ENCODE results near the gene SLC44A2.
A peak's percentile ranks its signal among the peaks of the same experiment; 100 is the strongest.

The SLC44A2 gene

DNA sequence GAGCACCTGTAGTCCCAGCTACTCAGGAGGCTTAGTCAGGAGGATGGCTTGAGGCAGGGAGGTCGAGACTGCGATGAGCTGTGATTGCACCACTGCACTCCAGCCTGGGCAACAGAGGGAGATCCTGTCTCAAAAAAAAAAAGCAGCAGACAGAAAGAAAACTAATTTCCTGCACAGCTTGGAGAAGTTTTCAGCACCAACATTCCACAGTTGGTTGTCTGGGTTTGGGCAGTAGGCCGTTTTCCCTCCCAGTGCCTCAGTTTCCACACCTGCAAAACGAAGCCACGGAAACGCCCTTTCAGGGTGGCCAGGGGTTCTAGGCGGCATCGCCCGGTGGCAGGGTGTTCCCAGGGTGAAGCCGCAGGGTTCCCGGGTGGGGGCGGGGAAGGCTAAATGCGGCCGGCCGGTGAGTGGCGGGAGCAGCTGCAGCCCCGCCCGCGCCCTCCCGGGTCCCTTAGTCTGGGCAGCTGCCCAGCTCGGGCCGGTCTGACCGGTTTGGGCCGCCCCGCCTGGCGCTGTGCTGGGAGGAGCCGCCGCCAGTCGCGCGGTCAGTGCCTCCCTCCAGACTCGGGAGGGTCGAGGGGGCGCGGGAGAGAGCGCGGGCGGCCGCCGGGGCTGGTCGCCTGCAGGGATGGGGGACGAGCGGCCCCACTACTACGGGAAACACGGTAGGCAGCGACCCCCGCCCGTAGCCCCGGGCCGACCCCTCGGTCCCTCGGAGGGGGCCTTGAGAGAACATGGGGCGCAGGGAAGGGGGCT lies at the start of gene SLC44A2:
SLC44A2 (plus strand) TSS at position 551 of the 759 bp plus-strand sequence; CDS start at position 632, 81 bp downstream.
- DNase-seq, result peak; percentile 77

DNA sequence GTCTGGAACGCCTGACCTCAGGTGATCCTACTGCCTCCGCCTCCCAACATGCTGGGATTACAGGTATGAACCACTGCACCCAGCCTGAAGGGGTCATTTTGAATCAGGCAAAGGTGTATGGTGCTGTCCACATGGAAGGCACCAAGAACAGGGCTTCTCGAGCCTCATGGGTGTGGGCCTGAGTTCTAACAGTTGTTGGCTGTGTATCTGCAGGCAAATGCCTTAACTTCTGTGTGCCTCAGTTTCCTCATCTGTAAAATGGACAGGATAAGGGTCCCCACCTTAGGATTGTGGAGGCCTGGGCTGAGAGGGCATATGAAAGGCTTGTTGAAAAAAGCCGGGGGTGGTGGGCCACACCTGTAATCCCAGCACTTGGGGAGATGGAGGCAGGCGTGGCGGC lies 47.4 kb upstream of the SLC44A2 start:
- DNase-seq, result no peak

DNA sequence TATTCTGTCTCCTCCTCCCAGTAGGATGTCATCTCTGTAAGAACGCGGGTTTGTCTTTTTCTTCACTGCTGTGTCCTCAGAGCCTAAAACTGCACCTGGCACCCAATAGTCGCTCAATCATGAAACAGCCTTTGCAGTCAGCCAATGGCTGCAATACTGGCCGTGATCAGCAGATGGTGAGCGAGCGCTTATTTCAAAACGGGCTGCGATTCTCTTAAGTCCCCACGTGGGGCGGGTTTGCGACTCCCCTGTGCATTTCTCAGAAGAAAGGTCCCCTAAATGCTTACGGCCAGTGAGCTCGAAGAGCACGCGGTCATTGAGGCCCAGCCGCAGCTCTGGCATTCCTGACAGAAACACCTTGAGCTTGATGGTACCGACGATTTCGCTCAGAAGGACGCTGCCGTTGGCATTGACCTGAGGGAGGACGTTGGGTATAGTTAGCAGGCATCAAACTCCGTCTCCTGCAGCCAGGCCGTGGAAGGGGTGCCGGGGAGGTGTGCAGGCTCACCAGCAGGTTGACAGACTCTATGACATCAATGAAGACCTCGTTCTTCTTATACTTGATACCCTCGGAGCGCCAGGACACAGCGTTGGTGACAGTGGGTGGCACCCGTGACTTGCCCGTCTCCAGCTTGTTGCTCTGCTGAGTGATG lies 44.2 kb upstream of the SLC44A2 start:
- DNase-seq, result peak; percentile 97

DNA sequence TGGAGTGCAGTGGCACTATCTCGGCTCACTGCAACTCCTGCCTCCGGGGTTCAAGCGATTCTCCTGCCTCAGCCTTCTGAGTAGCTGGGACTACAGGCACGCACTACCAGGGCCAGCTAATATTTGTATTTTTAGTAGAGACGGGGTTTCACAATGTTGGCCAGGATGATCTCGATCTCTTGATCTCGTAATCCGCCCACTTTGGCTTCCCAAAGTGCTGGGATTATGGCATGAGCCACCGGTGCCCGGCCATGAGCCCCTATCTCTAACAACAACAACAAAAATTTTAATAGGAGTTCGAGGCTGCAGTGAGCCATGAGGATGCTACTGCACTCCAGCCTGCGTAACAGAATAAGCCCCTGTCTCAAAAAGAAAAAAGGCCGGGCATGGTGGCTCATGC lies 43.3 kb upstream of the SLC44A2 start:
- no peak for DNase-seq

DNA sequence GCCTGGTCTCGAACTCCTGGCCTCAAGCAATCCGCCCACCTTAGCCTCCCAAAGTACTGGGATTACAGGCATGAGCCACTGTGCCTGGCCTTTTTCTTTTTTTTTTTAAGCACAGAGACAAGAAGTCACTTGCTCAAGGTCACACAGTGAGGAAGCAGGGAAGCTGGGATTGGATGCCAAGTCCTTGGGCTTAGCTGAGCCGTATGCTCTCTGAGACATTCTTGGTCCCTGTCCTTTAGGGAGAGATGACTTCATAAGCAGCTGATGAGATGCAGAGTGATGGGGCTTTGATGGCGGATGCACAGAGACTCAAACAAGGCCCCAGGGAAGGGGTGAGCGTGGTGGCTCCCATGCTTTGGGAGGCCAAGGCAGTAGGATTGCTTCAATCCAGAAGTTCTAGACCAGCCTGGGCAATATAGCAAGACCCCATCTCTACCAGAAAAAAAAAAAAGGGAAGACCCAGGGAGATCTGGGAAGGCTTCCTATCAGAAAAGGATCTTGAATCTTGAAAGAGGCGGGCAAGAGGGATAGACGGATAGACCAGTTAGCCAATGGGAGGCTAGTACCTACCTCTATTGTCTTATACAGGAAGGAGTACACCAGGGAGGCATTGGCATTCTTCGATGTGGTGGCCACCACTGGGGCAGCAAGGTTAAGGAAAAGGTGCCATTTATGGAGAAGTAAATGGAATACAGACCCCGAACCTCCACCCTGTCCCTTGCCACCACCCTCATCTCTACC lies 42.1 kb upstream of the SLC44A2 start:
- no peak for DNase-seq

DNA sequence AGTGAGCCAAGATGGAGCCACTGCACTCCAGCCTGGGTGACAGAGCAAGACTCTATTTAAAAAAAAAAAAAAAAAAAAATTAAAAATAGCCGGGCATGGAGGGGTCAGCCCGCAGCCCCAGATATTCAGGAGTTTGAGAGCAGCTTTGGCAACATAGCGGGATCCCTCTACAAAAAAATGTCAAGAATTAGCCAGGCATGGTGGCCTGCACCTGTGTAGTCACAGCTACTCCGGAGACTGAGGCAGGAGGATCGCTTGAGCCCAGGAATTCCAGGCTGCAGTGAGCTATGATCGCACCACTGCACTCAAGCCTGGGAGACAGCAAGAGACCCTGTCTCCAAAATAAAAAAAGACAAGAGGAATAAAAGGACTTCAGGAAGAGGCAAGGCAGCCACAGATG lies 39.0 kb upstream of the SLC44A2 start:
- no peak for DNase-seq

DNA sequence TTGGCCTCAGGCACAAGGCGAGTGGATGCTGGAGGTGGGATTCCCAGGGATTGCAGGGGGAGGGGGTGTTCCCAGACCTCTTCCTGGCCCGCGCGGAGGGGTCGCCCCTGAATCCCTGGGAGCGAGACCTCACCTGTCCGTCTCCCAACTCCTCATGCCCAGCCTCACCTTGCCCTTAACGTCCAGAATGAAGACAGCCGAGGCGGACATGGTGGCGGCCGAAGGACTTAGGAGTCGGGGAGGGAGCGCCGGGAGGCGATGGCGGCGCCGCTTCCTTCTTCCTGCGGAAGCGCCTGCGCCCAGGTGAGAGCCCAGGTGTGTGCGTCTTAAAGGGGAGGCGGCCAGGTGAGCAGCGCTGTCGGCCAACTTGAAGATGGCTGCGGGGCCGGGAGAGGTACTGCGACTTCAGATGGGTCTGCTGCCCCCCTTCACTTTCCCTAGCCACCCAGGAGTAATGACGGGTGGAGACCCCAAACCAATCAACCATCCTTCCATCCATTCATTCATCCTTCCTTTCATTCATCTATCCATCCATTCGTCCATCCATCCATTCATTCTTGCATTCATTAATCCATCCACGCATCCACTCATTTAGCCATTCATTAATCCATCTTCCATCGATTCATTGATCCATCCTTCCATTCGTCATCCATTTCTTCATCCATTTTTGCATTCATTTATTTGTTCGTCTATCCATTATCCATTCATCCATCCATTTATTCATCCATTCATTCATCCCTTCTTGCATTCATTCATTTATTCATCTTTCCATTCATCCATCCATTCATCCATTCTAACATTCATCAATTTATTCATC lies 38.1 kb upstream of the SLC44A2 start, which contains the start of gene AP1M2:
AP1M2 (minus strand) TSS at position 291 of the 817 bp plus-strand sequence; CDS start at position 210, 81 bp downstream.
- no peak for DNase-seq

DNA sequence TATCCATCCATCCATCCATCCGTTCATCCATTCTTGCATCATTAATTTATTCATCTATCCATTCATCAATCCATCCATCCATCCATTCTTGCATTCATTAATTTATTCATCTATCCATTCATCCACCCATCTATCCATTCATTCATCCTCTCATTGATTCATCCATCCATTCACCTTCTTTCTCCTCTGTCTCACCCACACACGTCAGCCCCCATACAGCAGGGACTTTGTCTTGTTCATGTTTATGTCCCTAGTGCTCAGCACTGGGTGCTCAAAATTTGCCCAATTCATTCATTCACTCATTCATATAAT lies 37.6 kb upstream of the SLC44A2 start:
- DNase-seq, result no peak

DNA sequence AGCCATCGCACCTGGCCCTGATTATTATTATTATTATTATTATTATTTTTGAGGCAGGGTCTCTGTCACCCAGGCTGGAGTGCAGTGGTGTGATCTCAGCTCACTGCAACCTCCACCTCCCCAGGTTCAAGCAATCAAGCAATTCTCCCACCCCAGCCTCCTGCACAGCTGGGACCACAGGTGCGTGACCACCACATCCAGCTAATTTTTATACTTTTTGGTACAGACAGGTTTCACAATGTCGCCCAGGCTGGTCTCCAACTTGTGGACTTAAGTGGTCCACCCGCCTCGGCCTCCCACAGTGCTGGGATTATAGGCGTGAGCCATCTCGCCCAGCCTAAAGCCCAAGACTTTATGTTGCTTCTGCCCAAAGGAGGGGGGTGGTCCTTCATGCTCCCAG lies 32.2 kb upstream of the SLC44A2 start:
- no peak for DNase-seq

DNA sequence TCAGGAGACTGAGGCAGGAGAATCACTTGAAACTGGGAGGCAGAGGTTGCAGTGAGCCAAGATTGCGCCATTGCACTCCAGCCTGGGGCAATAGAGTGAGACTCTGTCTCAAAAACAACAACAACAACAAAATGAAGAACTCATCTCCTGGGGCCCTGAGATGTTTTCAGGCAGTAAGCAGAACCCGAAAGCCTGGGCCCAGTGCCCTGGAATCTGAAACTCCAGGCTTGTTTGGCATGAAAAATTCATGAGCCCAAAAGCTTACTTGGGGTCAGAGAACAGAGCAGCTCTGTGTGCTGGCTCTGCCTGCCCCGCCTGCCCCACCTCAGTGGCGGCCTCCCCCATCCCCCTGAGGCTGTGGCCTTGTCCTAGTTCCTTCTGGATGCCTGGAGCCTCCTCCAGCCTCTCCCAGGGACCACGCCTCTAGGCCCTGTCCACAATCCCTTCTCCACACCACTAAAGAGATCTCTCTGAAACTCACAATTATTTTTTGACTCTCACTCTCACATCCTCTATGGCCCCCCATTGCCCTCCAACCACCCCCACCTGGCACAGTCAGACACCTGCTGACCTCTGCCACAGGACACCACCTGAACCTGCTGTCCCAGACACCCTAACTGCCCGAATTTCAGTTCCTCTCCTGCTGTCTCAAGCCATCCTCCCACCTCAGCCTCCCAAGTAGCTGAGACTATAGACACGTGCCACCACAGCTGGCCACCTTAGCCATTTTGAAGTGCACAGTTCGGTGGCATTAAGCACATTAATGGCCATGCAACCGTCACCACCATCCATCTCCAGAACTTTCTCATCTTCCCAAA lies 31.3 kb upstream of the SLC44A2 start:
- no peak for DNase-seq

DNA sequence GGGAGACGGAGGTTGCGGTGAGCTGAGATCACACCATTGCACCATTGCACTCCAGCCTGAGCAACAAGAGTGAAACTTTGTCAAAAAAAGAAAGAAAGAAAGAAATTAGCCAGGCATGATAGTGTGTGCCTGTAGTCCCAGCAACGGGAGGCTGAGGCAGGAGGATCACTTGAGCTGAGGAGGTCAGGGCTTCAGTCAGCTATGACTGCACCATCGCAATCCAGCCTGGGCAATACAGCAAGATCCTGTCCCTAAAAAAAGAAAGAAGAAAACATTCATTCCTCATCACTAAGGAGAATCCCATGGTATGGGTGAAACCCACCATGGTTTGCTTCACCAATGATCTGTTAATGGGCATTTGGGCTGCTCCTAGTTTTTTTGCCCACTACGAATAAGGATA lies 25.2 kb upstream of the SLC44A2 start:
- no peak for DNase-seq

DNA sequence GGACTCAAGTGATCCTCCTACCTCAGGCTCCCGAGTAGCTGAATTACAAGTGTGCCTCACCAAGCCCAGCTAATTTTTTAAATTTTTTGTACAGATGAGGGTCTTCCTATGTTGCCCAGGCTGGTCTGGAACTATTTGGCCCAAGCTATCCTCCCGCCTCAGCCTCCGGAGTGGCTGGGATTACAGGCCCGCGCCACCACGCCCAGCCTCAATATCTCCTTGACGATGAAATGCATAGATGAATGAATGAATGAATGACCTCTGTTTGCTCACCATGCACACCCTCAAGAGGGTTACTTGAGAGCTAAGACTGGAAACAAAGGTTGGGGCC lies 23.4 kb upstream of the SLC44A2 start:
- no peak for DNase-seq

DNA sequence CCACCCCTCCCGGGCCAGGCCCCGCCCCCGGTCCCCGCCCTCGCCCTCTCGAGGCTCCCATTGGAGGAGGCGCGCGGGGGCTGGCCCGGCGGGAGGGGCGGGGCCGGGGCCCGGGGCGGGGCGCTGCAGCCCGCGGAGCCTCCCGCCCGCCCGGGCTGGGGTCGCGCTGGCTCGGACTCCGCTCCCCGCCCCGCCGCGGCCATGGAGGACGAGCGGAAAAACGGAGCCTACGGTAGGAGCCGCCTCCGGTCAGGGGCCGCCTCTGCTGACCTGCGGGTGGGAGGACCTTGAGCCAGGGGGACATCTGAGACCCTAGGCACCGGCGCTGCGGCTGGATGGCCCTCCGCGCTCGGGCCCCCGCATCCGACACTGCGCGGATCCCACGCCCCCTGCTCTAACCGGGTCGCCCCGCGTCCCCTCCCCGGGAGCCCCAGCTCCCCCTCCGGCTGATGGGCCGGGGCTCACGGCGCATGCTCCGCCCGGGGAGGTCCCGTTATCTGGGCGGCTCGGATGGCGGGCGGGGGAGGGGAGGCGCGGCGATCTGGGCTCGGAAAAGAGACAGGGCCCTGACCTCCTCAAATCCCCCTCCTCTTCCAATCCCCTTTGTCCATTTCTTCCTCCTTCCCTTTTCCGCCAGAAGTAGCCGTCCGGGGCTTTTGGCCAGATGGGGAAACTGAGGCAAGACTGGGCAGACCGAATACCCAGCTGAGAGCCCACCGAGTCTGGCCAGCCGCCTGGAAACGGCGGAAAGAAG lies 22.8 kb upstream of the SLC44A2 start:
- DNase-seq, result peak; percentile 92

DNA sequence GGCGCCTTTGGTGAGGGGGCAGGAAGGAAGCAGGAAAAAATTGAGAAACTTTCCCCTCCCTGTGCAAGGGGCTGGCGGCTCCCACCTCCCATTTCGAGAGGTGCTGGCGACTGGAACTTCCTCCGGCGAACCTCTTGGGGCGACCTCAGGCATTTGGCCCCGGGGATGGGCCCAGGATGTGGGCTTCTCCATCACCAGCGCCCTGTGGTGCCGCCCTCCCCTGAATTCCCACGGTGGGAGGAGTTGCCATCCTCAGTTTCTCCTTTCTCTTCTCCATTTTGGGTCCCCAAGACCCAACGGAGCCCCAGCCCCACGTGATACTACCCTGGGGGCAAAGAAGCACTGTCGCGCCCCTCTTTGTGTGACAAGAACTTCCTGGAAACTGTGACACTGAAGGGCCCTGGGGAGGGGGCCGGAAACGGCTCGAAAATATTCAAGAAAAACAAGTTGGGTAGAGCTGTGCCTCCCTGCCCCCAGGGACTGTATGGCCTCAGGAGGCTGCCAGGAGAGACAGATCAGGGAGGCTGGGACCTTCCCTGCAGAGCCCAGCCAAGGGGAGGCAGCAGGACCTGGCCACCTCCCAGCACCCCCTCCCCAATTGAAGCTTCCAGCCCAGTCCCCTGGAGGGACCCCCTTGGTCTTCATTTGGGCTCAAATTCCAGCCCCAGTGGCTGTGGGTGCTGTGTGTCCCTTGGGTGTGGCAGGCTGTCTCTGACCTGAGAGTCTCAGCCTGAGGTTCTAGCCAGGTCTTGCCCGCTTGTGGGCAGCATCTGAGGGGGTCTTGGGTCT lies 22.1 kb upstream of the SLC44A2 start:
- DNase-seq, result no peak

DNA sequence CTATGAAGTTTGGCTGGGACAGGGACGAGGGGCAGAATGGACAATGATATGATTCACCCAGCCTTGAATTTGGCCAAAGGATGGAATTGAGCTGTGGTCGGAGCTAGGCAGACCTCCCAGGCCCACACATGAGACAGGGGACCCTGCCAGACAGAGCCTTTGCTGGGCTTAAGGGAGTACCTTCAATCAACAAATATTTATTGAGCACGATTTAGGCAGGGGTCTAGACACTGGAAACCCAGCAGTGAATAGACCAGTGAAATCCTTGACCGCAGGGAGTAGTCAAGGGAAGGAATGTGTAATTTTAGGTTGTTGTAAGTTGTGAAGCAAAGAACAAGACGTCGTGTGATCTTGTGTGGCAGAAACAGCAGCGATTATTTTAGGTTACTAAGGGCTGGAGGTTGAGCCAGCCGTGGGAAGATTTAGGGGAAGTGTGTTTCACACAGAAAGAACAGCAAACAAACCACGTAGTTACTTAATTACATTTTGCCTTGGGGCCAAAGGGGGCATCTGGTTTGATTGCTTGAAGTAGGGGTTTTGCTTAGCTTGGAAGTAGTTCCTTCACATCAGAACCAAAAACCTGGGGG lies 21.4 kb upstream of the SLC44A2 start:
- DNase-seq, result peak; percentile 9

DNA sequence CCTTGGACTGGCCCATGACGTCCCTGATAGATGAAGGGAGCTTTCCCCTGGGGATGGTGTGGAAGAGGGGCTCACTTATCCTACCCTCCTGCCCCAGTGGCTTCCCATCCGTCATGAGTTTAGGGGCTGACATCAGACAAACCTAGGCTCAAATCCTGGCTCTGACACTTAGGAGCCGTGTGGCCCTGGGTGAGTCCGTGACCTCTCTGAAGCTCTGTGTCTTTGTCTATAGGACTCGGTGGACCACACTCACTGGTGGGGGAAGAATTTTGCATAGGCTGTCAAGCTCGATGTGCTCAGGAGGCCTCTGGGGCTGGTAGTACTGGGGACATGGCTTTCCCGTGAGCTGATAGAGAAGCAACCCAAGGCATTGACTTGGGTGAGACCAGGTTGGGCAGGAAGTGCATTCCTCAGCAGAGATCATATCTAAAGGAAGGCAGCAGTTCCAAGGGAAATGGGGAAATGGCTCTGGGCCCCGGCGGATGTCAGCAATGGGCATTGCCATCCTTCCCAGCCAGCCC lies 20.8 kb upstream of the SLC44A2 start:
- DNase-seq, result no peak

DNA sequence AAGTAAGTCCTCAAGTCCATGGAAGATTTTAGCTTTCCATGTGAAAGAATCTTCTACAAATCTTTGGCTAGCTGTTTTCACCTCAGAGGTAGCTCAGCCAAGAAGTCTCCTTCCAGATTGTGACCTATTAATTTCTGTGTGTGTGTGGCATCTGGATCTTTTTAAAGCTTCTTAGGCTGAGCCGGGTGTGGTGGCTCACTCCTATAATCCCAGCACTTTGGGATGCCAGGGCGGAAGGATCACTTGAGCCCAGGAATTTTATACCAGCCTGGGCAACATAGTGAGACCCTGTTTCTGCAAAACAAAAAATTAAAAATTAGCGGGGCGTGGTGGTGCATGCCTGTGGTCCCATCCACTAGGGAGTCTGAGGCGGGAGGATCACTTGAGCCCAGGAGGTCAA lies 13.4 kb upstream of the SLC44A2 start:
- DNase-seq, result no peak

DNA sequence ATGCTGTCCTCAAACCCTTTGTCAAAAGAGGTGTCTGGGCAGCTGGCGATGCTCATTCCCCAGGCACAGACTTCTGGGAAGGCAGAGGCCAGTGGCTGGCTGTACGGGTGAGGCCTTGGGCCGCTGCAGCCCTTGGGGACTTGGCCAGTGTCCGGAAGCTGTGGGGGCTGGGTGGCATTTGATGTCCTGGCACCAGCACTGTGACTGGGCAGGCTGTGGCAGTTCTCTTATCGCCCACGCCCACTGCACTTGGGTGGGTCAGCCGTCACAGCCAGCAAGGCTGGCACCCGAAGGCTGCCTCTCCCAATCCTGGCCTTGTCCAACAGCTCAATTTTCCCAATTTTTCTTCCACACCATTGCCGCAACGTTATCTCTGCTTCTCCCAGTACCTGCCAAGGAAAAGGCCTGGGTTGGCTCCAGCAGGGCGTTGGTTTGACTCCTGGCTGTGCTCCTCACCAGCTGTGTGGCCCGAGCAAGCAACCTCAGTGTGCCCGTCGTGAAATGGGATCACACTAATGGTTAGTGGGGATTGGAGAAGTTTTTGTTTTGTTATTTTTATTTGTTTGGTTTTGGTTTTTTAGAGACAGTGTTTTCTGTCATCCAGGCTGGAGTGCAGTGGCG lies 12.7 kb upstream of the SLC44A2 start:
- no peak for DNase-seq

DNA sequence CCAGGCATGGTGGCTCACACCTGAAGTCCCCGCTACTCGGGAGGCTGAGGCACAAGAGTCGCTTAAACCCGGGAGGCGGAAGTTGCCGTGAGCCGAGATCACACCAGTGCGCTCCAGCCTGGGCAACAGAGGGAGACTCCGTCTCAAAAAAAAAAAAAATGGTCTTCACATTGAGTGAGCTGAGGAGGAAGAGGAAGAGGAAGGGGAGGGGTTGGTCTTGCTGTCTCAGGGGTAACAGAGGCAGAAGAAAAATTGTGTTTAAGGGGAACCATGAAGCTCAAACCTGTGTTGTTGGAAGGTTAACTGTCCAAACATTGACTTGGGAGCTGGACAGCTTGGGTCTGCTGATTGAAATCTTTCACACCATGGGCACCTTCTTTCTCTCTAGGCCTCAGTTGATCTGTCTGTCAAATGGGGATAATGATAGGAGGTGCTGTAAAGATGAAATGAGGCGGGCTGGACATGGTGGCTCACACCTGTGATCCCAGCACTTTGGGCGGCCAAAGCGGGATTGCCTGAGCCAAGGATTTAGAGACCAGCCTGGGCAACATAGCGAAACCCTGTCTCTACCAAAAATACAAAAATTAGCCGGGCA lies 9.8 kb upstream of the SLC44A2 start:
- DNase-seq, result no peak

Data from eye (tissue), 1 donor.